HPDE6-E6E7 (cell line): ENCODE results near the gene CDS1.
"Not testable (repeated sequence)": the region's sequence is repeated elsewhere in the genome, so short reads cannot be mapped to it uniquely, and the experiment has no call there.

ENCODE experiments used
- DNase-seq: peaks from one replicate; pipeline ENCODE4 v3.0.0; 2011; ENCODE audit warnings: missing footprints; ENCODE audit errors: extremely low spot score

The CDS1 gene

GRCh38 chr4:84673475-84674240, 90.7 kb downstream of the CDS1 start:
- DNase-seq, result peak; percentile 29

GRCh38 chr4:84677093-84677492, 94.2 kb downstream of the CDS1 start:
- DNase-seq, result no peak

GRCh38 chr4:84677995-84678394, 95.1 kb downstream of the CDS1 start:
- no peak for DNase-seq

GRCh38 chr4:84678976-84679744, 96.2 kb downstream of the CDS1 start:
- no peak for DNase-seq

- no peak for DNase-seq
Observed at GRCh38 chr4:84680956-84681355, 98.0 kb downstream of the CDS1 start.

GRCh38 chr4:84681486-84682274, 98.8 kb downstream of the CDS1 start:
- DNase-seq, result peak; percentile 33

GRCh38 chr4:84682661-84683060, 99.7 kb downstream of the CDS1 start:
- not testable (repeated sequence) for DNase-seq

- no peak for DNase-seq
Observed at GRCh38 chr4:84683064-84683850, 100.3 kb downstream of the CDS1 start.

GRCh38 chr4:84684361-84684760, 101.4 kb downstream of the CDS1 start:
- no peak for DNase-seq

GRCh38 chr4:84685105-84685504, 102.2 kb downstream of the CDS1 start:
- no peak for DNase-seq

GRCh38 chr4:84688605-84689004, 105.7 kb downstream of the CDS1 start:
- DNase-seq, result no peak

- no peak for DNase-seq
Observed at GRCh38 chr4:84689197-84689596, 106.3 kb downstream of the CDS1 start.

- no peak for DNase-seq
Observed at GRCh38 chr4:84690481-84690880, 107.6 kb downstream of the CDS1 start.

GRCh38 chr4:84691170-84691691, 108.3 kb downstream of the CDS1 start:
- peak; percentile 93 for DNase-seq

GRCh38 chr4:84691800-84692199, 108.9 kb downstream of the CDS1 start:
- no peak for DNase-seq

GRCh38 chr4:84697159-84697558, 114.2 kb downstream of the CDS1 start:
- DNase-seq, result no peak

GRCh38 chr4:84697615-84698201, 114.8 kb downstream of the CDS1 start:
- DNase-seq, result no peak

- no peak for DNase-seq
Observed at GRCh38 chr4:84699001-84699671, 116.2 kb downstream of the CDS1 start.
